PC-3 (cell line): ENCODE measurements around the gene RFC2. TPM values are rescaled to one million over a fixed set of nuclear protein-coding genes. Genes with fewer than 3 reads are reported as not detected.
A peak's percentile ranks its signal among the peaks of the same experiment; 100 is the strongest.
"Not testable (repeated sequence)": the region's sequence is repeated elsewhere in the genome, so short reads cannot be mapped to it uniquely, and the experiment has no call there.

Source experiments
- ATAC-seq: fragments of 200-7000 bp; cut with Tn5 transposase; 2 replicates; pipeline ENCODE4 v1.9.1; 2020; ENCODE audit warnings: mild to moderate bottlenecking, moderate library complexity
- BruUV-seq: library from RNA; stranded (reverse); fragments of 400-500 nt; replicated peaks from 2 replicates; lab custom pipeline; 2021; lab: Mats Ljungman, UMichigan
- CTCF ChIA-PET: fragments of 300-600 bp; sonication (Branson Sonifier 250); formaldehyde crosslinking; loops from one replicate; lab custom pipeline; 2022; ENCODE audit warnings: antibody characterized with exemption; lab: Charles Lee
- POLR2A ChIA-PET: fragments of 300-600 bp; sonication (Branson Sonifier 250); formaldehyde crosslinking; loops from one replicate; lab custom pipeline; 2022; ENCODE audit warnings: antibody characterized with exemption; ENCODE audit not compliant: unreplicated experiment; lab: Charles Lee
- DNase-seq: peaks from one replicate; pipeline ENCODE4 v3.0.0-alpha.2; 2015
- H2AFZ ChIP-seq: fragments of 300-600 bp; sonication (generic); 2 replicates; pipeline ENCODE4 v1.6.0; 2016; ENCODE audit warnings: antibody characterized with exemption, low read length
- H3F3A ChIP-seq: fragments of 300-600 bp; sonication (generic); one replicate; pipeline ENCODE4 v1.6.0; 2017; ENCODE audit warnings: antibody characterized with exemption, low read length, control low read depth, mild to moderate bottlenecking; ENCODE audit not compliant: unreplicated experiment
- H3K27ac ChIP-seq: fragments of 300-600 bp; sonication (generic); 2 replicates; pipeline ENCODE4 v1.5.1; 2016; ENCODE audit warnings: mild to moderate bottlenecking, low read length
- H3K27me3 ChIP-seq: fragments of 300-600 bp; sonication (generic); 2 replicates; pipeline ENCODE4 v1.6.1; 2016; ENCODE audit warnings: low read length, mixed read lengths
- H3K36me3 ChIP-seq: fragments of 300-600 bp; sonication (generic); 2 replicates; pipeline ENCODE4 v1.6.1; 2016; ENCODE audit warnings: low read depth, mixed run types, low read length, mixed read lengths
- H3K4me1 ChIP-seq: fragments of 300-600 bp; sonication (generic); 2 replicates; pipeline ENCODE4 v1.5.1; 2016; ENCODE audit warnings: low read length; ENCODE audit not compliant: insufficient read depth
- H3K4me2 ChIP-seq: fragments of 300-600 bp; sonication (generic); 2 replicates; pipeline ENCODE4 v1.6.0; 2016; ENCODE audit warnings: low read length
- H3K4me3 ChIP-seq: fragments of 300-600 bp; sonication (generic); 2 replicates; pipeline ENCODE4 v1.5.1; 2016; ENCODE audit warnings: mild to moderate bottlenecking, low read length, mixed read lengths
- H3K79me2 ChIP-seq: fragments of 300-600 bp; sonication (generic); 2 replicates; pipeline ENCODE4 v1.6.1; 2017; ENCODE audit warnings: low read length, mixed read lengths
- H3K9ac ChIP-seq: fragments of 300-600 bp; sonication (generic); 2 replicates; pipeline ENCODE4 v1.6.0; 2016; ENCODE audit warnings: mild to moderate bottlenecking, low read length
- H3K9me2 ChIP-seq: fragments of 300-600 bp; sonication (generic); replicated peaks from 2 replicates; pipeline ENCODE4 v1.6.1; 2016; ENCODE audit warnings: mixed run types, low read length, mixed read lengths
- H3K9me3 ChIP-seq: fragments of 300-600 bp; sonication (generic); 2 replicates; pipeline ENCODE4 v1.6.1; 2016; ENCODE audit warnings: low read length, mixed read lengths
- H4K20me1 ChIP-seq: fragments of 300-600 bp; sonication (generic); 2 replicates; pipeline ENCODE4 v1.6.1; 2016; ENCODE audit warnings: low read length, mixed read lengths
- CTCF ChIP-seq: fragments of 300-600 bp; sonication (generic); conservative IDR thresholded peaks from 2 replicates; pipeline ENCODE4 v1.5.1; 2017; ENCODE audit warnings: antibody characterized with exemption, low read depth, mild to moderate bottlenecking, low read length
- EZH2 ChIP-seq: fragments of 300-600 bp; sonication (generic); IDR thresholded peaks from one replicate; pipeline ENCODE4 v1.6.1; 2017; ENCODE audit warnings: antibody characterized with exemption, mild to moderate bottlenecking, low read length; ENCODE audit not compliant: unreplicated experiment
- EZH2phosphoT487 ChIP-seq: fragments of 300-600 bp; sonication (generic); IDR thresholded peaks from 2 replicates; pipeline ENCODE4 v1.6.1; 2018; ENCODE audit warnings: mild to moderate bottlenecking, antibody characterized with exemption, low read length, borderline replicate concordance
- intact Hi-C: fragments of 100-400 bp; cut with micrococcal nuclease; formaldehyde crosslinking; loops from 2 replicates; pipeline ENCODE4 v1.9.0; 2023
- total RNA-seq: library from RNA; depleted of rRNA; stranded (reverse); fragments of >200 nt; gene quantifications from 2 replicates; pipeline ENCODE4 v1.2.3, GENCODE V29; 2014

The RFC2 gene
- total RNA-seq, 1 experiment from 2014 or later: 60.4 TPM

DNA sequence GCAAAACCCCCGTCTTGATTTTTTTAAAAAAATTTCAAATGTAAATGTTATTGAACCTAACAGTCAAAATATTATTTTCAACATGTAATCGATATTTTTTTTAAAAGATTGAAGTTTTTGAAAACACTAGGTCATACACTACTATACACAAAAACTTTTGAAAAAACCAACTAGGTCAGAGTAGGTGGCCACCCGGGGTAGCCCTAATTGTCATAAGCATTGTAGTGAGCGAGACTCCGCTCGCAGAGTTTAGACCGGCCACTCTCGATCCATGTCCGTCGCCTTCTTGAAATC lies 417 bp downstream of the RFC2 start:
- H3K4me1 ChIP-seq: peaks cover 11% of the 10 kb centered on the region
- intact Hi-C loops: loop anchor here (2.0 to 5.0 kb wide), 2 partner anchors 25 to 46 kb away; no protein-coding TSS in a partner anchor
- POLR2A ChIA-PET: no interaction called here
- H3K9me2 ChIP-seq: no peaks in the 10 kb centered on the region
- peaks cover 32% of the 10 kb centered on the region for H3K79me2 ChIP-seq
- peak overlapping the region; percentile 95 for H3K4me3 ChIP-seq
- peak overlapping the region; percentile 90 for H3K4me2 ChIP-seq
- no peaks in the 10 kb centered on the region for H3K27me3 ChIP-seq
- peak overlapping the region; percentile 99 for H3K9ac ChIP-seq
- CTCF ChIA-PET: interaction anchor here (0.7 kb wide), 1 partner anchor 307 kb away, joined by 5 read pairs; no protein-coding TSS in a partner anchor
- peak overlapping the region; percentile 58 for H3K27ac ChIP-seq
- DNase-seq (no peak), ATAC-seq (peak; percentile 21; the same call in 1 of the 2 replicates)
- H4K20me1 ChIP-seq: no peaks in the 10 kb centered on the region
- peak overlapping the region; percentile 88 for H2AFZ ChIP-seq
- H3K36me3 ChIP-seq: peaks cover 16% of the 10 kb centered on the region
- no peaks in the 10 kb centered on the region for H3K9me3 ChIP-seq
- H3F3A ChIP-seq: no peaks in the 10 kb centered on the region
- TF ChIP-seq EZH2 (no peak), EZH2phosphoT487 (no peak), CTCF (no peak)
- BruUV-seq: TSS peak; percentile 77

DNA sequence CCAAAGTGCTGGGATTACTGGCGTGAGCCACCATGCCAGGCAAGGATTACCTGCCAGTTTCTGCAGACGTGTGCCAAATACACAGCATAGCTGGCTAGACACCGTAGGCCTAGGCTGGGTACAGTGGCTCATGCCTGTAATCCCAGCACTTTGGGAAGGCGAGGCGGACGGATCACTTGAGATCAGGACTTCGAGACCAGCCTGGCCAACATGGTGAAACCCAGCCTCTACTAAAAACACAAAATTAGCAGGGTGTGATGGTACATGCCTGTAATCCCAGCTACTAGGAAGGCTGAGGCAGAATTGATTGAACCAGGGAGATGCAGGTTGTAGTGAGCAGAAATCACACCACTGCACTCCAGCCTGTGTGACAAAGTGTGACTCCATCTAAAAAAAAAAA lies 868 bp downstream of the RFC2 start:
- Histone ChIP-seq H2AFZ (peak overlapping the region; percentile 88; the same call in 1 of the 2 replicates), H3K4me1 (peaks cover 11% of the 10 kb centered on the region), H3K4me3 (peak overlapping the region; percentile 95), H3K27ac (peak overlapping the region; percentile 58; the same call in 1 of the 2 replicates), H3F3A (no peaks in the 10 kb centered on the region), H3K79me2 (peaks cover 32% of the 10 kb centered on the region), H3K9me3 (no peaks in the 10 kb centered on the region), H3K9ac (peak overlapping the region; percentile 99), H3K4me2 (peak overlapping the region; percentile 90), H3K36me3 (peaks cover 17% of the 10 kb centered on the region), H3K27me3 (no peaks in the 10 kb centered on the region), H4K20me1 (no peaks in the 10 kb centered on the region), H3K9me2 (no peaks in the 10 kb centered on the region)
- ChIA-PET CTCF (interaction anchor here (0.7 kb wide), 1 partner anchor 307 kb away, joined by 5 read pairs; no protein-coding TSS in a partner anchor), POLR2A (no interaction called here)
- DNase-seq: no peak
- BruUV-seq: no TSS peak
- no peak for ATAC-seq
- intact Hi-C loops: loop anchor here (5.0 kb wide), 1 partner anchor 46 kb away; no protein-coding TSS in a partner anchor
- TF ChIP-seq EZH2 (no peak), EZH2phosphoT487 (no peak), CTCF (no peak)

- intact Hi-C loops: loop anchor here (5.0 kb wide), 1 partner anchor 46 kb away; no protein-coding TSS in a partner anchor
- POLR2A ChIA-PET: no interaction called here
- peak overlapping the region; percentile 99 for H3K9ac ChIP-seq
- H3K9me2 ChIP-seq: no peaks in the 10 kb centered on the region
- no peaks in the 10 kb centered on the region for H3K27me3 ChIP-seq
- H3K9me3 ChIP-seq: no peaks in the 10 kb centered on the region
- peaks cover 21% of the 10 kb centered on the region for H3K36me3 ChIP-seq
- CTCF ChIA-PET: interaction anchor here (0.6 to 0.7 kb wide), 3 partner anchors 26 to 307 kb away, joined by 3 to 5 read pairs (median 3); no protein-coding TSS in a partner anchor
- H3F3A ChIP-seq: no peaks in the 10 kb centered on the region
- no peak overlapping the region for H3K27ac ChIP-seq
- peak overlapping the region; percentile 90 for H3K4me2 ChIP-seq
- peak overlapping the region; percentile 95 for H3K4me3 ChIP-seq
- ATAC-seq (no peak), DNase-seq (no peak)
- TF ChIP-seq EZH2 (no peak), CTCF (no peak), EZH2phosphoT487 (no peak)
- H2AFZ ChIP-seq: no peak overlapping the region
- no peaks in the 10 kb centered on the region for H4K20me1 ChIP-seq
- peaks cover 11% of the 10 kb centered on the region for H3K4me1 ChIP-seq
- peaks cover 32% of the 10 kb centered on the region for H3K79me2 ChIP-seq
- BruUV-seq: no TSS peak
These were observed 1.3 kb downstream of the RFC2 start for GRCh38 chr7:74252893-74253292.

GRCh38 chr7:74249058-74249457 lies 5.1 kb downstream of the RFC2 start:
- H2AFZ ChIP-seq, ATAC-seq, H3K4me1 ChIP-seq, POLR2A ChIA-PET, DNase-seq, H3K4me3 ChIP-seq, intact Hi-C loops, H3K9me3 ChIP-seq, H3K27me3 ChIP-seq, H3K4me2 ChIP-seq, CTCF ChIA-PET, H3K9ac ChIP-seq, H3K9me2 ChIP-seq, H3K27ac ChIP-seq, H4K20me1 ChIP-seq, H3F3A ChIP-seq: not testable (repeated sequence)
- peaks cover 19% of the 10 kb centered on the region for H3K79me2 ChIP-seq
- peaks cover 25% of the 10 kb centered on the region for H3K36me3 ChIP-seq
- TSS peak; percentile 16 for BruUV-seq
